Activated effector memory CD4-positive, alpha-beta T cell treated with Interleukin-2 at 50 U/mL for 16 hours (primary cell): ENCODE results near the gene CDC42EP5.
"Not testable (repeated sequence)": the region's sequence is repeated elsewhere in the genome, so short reads cannot be mapped to it uniquely, and the experiment has no call there.

Experiments
- DNase-seq: peaks from one replicate; pipeline ENCODE4 v3.0.0-alpha.2; 2020

The CDC42EP5 gene

GRCh38 chr19:54461210-54461609 is 11.9 kb downstream of the CDC42EP5 start:
- no peak for DNase-seq

DNA sequence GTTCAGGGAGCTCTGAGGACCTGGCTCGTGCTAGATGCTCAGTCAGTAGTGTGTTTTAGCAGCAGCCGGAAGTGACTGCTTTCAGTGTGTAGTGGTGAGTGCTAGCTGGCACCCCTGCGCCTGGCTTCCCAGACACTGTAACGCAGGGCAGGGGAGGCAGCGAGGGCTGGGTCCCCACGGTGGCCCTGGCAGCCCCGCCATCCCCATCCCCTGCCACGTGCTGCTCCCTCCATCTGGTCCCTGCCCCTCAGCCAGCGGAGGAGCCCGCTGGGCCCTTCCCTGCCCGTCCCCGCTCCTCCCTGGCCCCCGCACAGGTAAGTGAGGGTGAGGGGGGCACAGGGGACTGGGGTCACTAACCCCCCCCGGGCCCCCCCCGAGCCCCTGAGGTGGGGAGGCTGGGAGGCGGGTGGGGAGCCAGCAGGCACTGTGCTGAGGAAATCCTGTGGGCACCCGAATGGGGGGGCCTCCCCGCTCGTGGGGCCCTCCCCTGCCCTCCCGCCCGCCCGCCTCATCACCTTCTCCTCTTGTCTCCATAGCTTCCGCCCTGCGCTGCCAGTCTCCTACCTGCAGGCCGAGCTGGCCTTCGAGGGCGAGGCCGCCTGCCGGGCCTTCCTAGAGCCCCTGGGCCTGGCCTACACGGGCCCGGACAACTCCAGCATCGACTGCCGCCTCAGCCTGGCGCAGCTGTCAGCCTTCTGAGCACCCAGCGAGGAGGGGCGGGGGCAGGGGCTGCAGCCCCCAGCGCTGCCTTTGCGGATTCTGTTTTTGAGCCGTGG is 12.7 kb downstream of the CDC42EP5 start:
- no peak for DNase-seq

DNA sequence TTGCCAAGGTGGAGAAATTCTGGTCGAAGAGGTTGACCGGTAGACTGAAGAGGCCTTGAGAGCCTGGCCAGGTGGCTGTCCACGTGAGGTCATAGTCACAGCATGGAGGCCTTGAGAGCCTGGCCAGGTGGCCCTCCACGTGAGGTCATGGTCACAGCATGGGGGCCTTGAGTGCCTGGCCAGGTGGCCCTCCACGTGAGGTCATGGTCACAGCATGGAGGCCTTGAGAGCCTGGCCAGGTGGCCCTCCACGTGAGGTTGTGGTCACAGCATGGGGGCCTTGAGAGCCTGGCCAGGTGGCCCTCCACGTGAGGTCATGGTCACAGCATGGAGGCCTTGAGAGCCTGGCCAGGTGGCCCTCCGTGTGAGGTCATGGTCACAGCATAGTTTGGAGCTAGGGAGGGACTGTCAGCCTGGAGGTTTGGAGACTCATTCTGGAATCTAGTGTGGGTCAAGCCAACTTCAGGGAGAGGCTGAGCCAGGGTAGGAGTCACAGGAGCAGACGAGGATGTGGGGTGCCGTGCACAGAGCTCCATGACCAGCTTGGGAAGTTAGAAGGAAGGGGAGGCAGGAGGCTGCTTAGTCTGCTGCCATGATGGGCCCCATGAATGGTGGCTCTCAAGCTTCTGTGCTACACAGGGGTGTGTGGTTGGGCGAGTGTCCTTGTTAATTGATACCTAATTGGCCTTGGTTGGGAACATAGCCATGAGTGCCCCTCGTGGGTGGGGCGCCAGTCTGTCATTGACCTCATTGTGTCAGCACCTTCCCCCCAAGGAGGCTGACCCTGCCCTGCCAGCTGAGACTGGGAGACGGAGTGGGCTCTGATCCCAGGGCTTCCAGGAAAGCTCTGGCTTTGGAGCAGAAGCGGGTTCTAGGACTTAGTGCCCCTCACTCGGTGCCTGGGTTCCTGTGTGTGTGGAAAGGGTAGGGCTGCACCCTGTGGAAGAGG is 13.5 kb downstream of the CDC42EP5 start:
- DNase-seq, result no peak

DNA sequence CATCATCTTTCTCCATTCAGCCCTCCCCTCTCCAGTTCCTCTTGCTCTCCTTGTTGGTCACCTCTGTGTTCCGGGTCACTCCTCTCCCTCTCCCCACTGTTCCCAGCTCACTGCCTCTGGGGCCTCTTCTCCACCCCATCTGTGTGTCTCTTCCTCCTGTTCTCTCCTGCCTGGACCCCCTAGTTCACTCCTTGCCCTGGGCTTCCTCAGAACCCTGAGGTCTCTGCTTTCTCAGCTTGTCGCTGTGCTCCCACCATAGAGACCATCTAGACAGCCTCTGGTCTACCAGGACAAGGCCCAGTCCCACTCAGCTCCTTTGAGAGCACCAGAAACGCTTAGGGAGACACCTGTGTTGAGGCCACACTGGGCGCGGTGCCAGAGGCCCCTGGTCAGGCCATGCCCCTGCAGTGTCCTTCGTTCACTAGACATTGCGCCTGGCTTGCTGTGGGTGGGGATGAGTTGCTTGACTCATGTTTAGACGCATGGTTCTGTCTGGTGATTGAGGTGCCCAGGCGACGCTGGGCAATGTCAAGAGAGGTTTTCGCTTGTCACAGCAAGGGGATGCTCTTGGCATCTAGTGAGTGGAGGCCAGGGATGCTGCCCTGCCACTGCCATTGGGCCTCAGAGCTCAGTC is 14.3 kb downstream of the CDC42EP5 start:
- no peak for DNase-seq

DNA sequence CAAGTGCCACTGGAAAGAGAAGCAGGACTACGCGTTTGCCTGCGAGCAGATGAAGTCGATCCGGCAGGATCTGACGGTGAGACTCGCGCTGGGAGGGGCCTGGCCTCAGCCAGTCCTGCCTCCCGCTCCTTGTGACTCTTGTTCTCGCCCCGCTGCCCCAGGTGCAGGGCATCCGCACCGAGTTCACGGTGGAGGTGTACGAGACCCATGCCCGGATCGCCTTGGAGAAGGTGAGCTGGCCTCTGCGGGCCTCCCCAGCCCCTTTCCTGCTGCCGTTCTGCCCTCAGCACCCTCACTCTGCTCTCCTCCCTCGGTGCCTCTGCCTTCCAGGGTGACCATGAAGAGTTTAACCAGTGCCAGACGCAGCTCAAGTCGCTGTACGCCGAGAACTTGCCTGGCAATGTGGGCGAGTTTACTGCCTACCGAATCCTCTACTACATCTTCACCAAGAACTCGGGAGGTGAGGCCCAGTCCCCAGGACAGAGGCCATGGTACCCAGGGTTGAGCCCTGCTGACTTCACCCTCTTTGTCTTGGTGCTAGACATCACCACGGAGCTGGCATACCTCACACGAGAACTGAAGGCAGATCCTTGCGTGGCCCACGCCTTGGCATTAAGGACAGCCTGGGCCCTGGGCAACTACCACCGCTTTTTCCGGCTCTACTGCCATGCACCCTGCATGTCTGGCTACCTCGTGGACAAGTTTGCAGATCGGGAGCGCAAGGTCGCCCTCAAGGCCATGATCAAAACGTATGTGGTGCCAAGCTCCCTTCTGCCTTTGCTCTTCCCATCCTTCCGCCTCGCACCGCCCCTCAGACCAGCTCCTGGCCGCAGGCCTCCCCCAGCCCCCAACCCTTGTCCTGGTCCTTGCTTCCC is 15.1 kb downstream of the CDC42EP5 start:
- no peak for DNase-seq

GRCh38 chr19:54456423-54457373 is 16.4 kb downstream of the CDC42EP5 start:
- DNase-seq, result no peak

DNA sequence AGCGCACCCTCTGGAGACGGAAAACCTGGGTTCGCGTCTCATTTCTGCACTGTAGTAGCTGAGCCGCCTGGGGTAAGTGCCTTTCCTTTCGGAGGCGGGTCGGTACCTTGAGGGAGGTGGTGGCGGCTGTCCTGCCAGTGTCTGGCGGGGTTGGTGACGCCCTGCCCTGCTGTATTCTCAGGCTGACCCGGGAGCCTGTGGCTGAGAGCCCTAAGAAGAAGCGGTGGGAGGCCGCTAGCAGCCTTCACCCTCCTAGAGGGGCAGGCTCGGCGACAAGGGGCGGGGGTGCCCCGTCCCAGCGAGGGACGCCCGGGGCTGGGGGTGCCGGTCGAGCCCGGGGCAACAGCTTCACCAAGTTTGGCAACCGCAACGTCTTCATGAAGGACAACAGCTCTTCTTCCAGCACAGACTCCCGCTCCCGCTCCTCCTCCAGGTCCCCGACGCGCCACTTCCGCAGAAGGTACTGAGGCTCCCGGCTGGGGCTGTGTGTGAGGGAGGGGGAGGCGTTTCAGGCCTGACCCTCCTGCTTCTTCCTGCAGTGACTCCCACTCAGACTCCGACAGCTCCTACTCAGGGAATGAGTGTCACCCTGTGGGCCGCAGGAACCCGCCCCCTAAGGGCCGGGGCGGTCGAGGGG is 17.2 kb downstream of the CDC42EP5 start:
- no peak for DNase-seq

DNA sequence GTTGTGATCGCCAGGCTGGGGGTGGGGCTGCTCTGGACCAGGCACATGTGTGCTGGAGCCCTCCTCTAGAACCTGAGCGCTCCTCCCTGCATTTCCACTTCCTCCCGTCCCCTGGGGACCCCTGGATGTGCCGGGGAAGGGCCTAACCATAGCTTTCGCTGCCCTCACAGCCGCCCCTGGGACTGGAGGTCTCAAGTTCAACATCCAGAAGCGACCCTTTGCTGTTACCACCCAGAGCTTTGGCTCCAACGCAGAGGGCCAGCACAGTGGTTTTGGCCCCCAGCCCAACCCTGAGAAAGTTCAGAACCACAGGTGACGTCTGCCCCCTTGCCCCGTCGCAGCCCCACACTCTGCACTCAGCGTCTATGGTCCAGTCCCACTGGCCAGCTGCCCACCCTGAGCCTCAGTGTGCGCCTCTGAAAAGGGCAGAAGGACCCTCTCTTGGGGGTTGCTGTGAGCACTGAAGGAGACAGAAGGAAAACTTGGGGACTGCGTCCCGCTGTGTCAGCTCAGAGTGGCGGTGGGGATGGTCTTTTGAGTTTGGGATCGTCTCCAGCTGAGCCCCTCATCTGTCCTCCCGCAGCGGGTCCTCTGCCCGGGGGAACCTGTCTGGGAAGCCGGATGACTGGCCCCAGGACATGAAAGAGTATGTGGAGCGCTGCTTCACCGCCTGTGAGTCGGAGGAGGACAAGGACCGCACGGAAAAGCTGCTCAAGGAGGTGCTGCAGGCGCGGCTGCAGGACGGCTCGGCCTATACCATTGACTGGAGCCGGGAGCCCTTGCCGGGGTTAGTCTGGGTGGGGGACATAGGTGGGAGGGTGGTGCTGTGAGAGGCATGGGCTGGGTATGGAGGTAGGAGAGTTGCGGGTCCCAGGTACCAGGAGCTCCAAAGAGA is 18.1 kb downstream of the CDC42EP5 start:
- no peak for DNase-seq

DNA sequence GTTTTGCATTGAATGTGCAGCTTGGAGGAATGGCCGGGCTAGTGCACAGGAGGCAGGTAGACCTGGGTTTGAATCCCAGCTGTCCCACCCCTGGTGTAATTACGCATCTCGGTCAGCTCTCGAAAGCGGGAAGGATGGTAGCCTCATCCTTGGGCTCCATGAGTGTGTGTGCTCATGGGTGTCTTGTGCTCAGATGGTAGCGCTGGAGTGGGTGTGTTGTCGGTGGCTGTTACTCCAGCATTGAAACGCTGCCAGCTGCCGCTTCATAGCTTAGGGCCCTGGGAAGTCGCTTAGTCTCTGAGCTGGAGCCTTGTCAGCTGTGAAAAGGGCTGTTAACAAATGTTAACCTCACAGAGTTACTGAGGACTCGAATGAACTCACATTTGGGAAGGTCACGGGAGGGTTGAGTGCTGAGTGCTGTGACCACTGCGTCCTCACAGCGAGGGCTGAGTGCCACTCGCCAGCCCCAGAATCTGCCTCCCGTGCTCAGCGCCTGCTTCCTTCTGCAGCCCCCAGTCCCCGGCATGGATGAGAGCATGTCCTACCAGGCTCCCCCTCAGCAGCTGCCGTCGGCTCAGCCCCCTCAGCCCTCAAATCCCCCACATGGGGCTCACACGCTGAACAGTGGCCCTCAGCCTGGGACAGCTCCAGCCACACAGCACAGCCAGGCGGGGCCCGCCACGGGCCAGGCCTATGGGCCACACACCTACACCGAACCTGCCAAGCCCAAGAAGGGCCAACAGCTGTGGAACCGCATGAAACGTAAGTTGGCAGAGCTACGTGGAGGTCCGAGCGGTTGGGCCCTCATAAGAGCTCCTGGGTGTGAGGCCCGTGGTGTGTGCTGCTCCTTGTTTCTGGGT is 18.9 kb downstream of the CDC42EP5 start:
- DNase-seq, result no peak

- DNase-seq, result no peak
Observed at GRCh38 chr19:54452626-54453025, 20.5 kb downstream of the CDC42EP5 start.

DNA sequence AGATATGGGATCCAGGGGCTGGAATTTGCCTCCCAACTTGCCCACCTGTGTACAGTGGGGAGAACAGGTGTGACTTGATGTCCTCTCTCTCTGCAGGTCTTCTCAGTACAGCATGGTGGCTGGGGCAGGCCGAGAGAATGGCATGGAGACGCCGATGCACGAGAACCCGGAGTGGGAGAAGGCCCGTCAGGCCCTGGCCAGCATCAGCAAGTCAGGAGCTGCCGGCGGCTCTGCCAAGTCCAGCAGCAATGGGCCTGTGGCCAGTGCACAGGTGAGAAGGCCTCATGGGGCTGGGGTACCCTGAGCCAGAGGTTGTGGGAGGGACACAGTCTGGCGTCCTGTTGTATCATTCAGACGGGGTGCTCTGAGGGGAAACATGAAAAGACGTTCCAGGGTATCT is 21.1 kb downstream of the CDC42EP5 start:
- no peak for DNase-seq

GRCh38 chr19:54451331-54451871 is 21.7 kb downstream of the CDC42EP5 start:
- no peak for DNase-seq

DNA sequence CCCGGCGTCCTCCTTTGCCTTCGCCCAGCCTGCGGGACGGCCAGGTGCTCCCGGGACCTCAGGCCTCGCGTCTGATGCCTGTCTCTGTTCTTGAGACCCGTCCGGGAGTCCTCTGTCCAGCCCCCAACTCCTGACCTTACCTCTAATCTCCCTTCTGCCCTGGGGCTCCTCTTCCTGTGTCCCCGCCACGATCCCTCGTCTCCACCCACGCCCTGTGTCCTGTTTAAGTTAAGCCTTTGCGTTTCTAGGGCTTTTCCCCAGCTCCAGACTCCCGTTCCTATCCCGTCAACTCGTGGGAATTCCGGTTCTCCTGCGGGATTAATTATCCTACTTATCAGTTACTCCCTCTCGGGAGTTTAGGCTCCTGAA is 23.4 kb downstream of the CDC42EP5 start:
- no peak for DNase-seq

DNA sequence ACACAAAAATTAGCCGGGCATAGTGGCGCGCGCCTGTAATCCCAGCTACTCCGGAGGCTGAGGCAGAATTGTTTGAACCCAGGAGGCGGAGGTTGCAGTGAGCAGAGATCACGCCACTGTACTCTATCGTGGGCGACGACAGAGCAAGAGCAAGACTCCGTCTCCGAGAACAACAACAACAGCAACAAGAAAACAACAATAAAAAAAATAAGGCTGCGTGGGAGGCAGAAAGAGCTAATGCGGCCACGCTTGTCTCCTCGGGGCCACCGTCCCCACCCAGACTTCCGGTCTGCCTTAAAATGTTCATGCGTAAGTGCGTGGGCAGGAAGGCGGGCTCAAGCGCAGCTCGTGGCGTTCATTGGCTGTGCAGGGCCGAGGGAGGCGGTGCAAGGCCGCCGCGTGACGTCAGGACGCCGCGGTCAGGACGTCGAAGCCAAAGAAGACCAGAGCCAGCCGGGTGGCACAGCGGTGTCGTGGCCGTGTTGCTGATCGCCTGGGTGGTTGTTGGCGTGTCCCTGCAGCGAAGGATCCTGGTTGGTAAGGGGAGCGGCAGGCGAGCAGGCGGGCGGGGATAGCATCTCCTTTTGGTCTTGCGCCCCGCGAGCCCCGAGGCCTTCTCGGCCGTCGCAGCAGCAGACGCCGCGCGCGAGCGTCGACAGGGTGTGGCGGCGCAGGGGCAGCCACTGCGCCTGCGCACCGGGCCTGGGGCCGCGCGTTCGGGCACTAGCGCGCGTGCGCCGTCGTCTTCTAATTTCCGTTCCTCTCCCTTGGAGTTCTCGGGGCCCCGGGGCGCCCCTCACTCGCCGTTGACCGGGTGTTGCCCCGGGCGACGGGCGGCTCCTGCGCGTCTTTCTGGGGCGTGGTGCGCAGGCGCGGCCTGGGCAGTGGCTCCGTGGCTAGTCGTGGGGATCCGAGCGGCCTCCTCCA is 24.1 kb downstream of the CDC42EP5 start, which contains the start of gene LENG8:
Gene LENG8 (plus strand): TSS at position 426 of the 927 bp plus-strand sequence. CDS start 2,146 bp downstream, outside the sequence.
- peak; percentile 96 for DNase-seq

DNA sequence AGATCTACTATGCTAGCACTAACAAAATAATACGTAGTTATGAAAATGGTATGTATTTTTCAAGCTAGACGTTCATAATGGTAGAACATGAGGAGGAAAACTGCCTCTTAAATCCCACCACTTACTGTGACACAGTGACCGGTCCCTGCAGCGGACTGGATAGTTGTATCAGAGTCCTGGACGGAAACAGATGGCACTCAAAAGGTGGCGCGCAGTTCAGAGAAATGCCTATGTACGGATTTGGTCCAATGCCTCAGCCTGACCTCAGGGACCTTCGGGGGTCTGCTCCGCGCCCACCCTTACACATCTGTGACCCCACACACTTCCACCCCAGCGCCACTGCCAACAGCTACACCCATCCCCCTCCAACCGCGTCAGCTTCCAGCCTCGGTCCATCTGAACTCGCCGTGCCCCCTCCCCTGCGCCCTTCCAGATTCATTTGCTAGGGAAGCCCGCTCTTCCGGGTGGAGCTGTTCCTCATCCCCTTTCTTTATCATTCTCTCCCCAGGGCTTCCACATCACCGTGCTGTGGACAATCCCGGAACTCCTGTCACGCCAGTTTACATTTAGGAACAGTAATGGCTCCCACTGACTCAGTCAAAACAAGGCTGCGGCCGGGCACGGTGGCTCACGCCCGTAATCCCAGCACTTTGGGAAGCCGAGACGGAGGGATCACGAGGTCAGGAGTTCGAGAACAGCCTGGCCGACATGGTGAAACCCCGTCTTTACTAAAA is 24.9 kb downstream of the CDC42EP5 start:
- peak; percentile 35 for DNase-seq

- DNase-seq, result not testable (repeated sequence)
Observed at GRCh38 chr19:54446349-54446748, 26.7 kb downstream of the CDC42EP5 start.
